CD1c-positive myeloid dendritic cell (primary cell): Measurements from ENCODE around the gene HLA-DQA1.
"Not testable (repeated sequence)": the region's sequence is repeated elsewhere in the genome, so short reads cannot be mapped to it uniquely, and the experiment has no call there.

Source experiments
- DNase-seq: peaks from one replicate; pipeline ENCODE4 v3.0.0-alpha.2; 2016; ENCODE audit errors: extremely low spot score

The HLA-DQA1 gene

DNA sequence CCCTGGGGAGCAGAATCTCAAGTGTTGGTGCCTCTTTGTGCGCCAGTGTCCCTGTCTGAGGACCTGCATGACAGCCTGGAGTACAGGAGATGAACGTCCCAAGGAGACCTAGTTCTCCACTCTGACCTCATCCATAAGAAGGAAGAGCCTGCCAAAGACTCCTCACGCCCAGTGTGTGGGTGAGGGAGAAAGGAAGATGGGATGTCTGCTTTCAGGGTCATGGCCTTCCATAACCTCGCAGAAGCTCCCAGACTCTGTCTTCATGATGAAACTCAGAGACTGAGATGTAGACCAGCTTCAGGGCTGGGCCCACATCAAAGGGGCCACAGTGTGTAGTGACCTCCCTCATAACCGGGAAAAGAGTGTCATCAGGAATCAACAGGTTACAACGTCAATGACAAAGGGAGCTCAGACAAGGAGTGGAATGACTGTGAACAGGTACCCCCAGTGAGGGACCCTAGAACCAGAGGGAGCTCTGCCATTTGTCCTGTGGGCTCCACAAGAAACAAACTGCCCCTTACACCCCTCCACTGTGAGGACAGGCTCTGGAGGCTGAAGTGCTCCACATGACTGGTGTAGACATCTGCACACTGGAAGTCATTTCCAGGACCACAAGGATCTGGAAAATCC is 21.2 kb downstream of the HLA-DQA1 start:
- peak; percentile 78 for DNase-seq

GRCh38 chr6:32659856-32660595 is 22.8 kb downstream of the HLA-DQA1 start:
- no peak for DNase-seq

DNA sequence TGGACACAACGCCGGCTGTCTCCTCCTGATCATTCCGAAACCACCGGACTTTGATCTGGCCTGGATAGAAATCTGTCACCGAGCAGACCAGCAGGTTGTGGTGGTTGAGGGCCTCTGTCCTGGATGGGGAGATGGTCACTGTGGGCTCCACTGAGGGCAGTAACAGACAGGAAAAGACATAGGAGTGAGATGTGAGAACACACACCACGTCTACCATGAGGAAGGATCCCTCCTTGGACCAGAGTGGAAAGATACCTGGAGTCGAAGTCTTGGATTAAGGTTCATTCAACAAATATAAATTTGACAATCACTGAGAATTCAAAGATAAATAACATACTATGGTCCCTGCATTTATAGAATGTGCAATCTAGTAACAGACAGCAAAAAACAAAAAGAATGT is 24.9 kb downstream of the HLA-DQA1 start:
- no peak for DNase-seq

GRCh38 chr6:32662836-32663235 is 25.6 kb downstream of the HLA-DQA1 start:
- no peak for DNase-seq

DNA sequence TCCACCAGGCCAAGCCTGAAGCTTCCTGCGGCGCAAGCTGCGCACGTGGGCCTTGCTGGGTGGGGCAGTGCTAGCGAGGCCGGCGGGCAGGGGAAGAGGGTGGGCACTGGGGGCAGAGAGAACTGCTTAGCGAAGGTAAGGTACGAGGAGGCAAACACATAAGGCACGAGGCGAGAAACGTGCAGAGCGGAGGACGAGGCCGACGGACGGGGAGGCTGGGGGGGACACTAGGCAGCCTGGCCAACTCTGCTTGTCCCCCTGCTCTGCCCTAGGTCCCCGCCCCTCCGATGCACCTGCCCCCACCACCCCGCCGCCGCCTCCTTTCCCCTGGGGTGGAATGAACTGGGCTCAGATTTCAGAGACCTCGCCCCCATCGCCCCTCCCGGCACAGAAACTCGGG is 27.1 kb downstream of the HLA-DQA1 start:
- no peak for DNase-seq

- DNase-seq: peak; percentile 66
Measured at GRCh38 chr6:32664827-32665362, 27.7 kb downstream of the HLA-DQA1 start.

GRCh38 chr6:32665661-32666060 is 28.5 kb downstream of the HLA-DQA1 start:
- peak; percentile 41 for DNase-seq

GRCh38 chr6:32666420-32667300 is 29.5 kb downstream of the HLA-DQA1 start, which contains the start of gene HLA-DQB1:
HLA-DQB1 (minus strand) TSS chr6:32666657; CDS start chr6:32666607, 50 bp downstream.
- peak; percentile 92 for DNase-seq

GRCh38 chr6:32668226-32668747 is 31.1 kb downstream of the HLA-DQA1 start:
- peak; percentile 88 for DNase-seq

DNA sequence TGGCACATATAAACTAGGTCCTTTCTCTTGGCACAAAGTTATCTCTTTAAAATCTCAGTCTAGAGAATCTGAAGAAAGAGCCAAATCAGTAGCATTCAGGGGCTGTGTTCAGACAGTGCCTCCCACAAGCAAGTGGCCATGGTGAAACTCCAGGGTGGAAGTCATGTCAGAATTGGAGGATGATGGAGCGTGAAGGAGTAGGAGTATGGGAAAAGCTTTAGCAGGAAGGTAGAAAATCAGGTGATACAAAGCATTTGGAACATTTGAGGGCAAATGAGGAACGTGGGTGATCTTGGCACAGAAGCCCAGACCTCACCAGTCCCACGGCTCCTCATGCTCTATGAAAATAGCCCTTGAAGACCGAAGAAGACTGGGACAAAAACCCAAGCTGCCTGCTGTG is 32.0 kb downstream of the HLA-DQA1 start:
- no peak for DNase-seq

- no peak for DNase-seq
Measured at GRCh38 chr6:32669893-32670292, 32.7 kb downstream of the HLA-DQA1 start.

DNA sequence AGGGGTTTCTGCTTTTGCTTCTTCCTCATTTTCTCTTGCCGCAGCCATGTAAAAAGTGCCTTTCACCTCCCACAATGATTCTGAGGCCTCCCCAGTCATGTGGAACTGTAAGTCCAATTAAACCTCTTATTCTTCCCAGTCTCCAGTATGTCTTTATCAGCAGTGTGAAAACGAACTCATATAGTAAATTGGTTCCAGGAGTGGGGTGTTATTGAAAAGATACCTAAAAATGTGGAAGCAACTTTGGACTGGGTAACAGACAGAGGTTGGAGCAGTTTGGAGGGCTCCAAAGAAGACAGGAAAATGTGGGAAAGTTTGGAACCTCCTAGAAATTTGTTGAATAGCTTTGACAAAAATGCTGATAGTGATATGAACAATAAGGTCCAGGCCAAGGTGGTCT is 34.7 kb downstream of the HLA-DQA1 start:
- not testable (repeated sequence) for DNase-seq

GRCh38 chr6:32674123-32674522 is 36.9 kb downstream of the HLA-DQA1 start:
- DNase-seq: not testable (repeated sequence)

- DNase-seq: no peak
Measured at GRCh38 chr6:32679492-32679891, 42.3 kb downstream of the HLA-DQA1 start.

DNA sequence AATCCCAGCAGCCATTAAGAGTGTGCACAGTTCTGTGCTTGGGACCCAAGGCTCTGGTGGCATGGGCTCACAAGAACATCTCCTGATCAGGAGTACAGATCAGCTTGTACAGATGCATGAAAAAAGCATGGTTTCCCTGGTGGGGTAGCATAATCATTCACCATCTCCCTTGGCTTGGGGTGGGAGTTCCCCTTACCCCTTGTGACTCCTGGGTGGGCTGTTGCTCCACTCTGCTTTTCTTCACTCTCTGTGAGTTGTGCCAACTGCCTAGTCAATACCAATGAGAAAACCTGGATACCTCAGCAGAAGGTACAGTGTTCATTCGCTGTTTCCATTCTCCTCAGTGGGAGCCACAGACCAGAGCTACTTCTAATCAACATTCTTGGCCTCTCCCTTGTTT is 42.8 kb downstream of the HLA-DQA1 start:
- DNase-seq: no peak

DNA sequence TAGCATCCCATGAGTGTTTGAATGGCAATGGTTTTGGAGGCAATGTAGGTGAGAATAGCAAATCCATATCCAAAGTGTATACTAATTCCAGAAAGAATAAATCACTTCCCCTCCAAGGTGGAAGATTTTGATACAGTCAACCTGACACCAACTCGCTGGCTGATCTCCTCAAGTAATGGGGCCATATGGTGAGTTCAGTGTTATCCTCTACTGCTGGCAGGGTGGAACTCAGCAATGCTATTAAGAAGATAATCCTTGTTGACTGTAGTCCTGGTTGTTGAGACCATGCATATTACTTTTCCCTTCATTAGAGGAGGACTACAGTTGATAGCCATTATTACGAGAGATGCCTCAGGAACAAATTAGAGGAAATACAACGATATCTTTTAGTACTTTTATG is 47.0 kb downstream of the HLA-DQA1 start:
- no peak for DNase-seq

DNA sequence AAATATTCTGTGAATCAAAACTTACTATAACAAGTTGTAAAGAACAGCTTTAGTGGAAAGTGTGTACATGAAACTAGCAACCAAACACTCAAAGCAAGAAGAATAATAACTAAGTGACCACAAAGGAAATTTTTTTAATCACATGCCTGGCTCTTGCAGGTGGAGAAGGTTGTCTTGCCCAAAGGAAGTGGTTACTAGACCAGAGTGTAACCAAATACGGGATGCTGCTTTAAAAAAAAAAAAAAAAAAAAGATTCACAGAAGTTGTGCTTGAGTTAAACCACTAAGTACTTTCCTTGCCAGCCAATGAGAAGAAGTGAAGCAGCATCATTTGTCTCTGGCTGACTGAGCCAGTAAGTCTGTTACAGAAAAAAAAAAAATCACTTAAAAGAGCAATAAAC is 48.4 kb downstream of the HLA-DQA1 start:
- DNase-seq: peak; percentile 73

DNA sequence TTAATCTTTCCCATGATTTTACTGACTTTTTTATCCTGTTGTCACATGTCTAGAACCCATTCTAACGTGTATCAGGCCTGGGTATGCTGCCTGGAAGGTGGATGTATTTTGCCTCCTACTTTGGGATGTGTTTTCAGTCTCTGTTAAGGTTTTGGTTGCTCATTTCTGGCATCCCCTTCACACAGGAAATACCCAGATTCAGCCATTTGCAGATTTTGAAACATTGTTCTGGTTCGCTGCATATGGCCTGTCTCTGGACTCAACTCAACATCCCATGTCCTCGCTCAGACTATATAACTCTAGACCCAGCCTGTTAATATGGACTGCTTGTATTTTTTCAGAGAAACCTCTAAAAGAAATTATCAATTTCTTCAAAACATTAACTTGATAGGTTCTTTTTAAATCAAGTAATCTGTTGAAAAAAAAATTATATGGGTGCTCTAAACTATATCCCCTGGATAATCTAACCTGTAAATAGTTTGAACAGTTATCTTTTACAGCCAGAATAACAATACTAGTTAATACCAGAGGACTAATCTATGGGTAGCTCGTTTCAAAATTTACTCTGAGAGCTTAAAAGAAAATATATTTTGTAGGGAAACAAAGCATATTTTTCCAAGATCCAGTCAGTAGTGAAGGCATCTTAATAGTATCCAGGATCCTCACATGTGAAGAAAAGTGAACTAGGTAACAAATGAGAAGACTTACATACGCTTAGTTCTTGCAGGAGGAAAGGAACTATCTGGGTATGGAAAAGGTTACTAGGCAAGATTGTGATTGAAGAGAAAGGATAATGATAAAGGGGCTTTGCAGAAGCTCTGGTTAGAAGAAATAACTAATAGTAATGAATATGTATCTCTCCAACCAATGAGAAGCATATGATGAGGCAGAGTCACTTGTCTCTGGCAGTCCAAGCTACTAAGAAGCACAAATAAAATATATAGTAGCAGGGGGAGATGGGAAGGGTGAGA is 52.6 kb downstream of the HLA-DQA1 start:
- peak; percentile 67 for DNase-seq

- DNase-seq: no peak
Measured at GRCh38 chr6:32692019-32692418, 54.8 kb downstream of the HLA-DQA1 start.
